SH-SY5Y (cell line): ENCODE measurements around the gene NAMPT.

ENCODE experiments used
- GATA2 ChIP-seq: IDR thresholded peaks from 2 replicates; pipeline ENCODE4 v1.6.1; 2011; ENCODE audit warnings: mild to moderate bottlenecking, low read depth, low read length
- GATA3 ChIP-seq: IDR thresholded peaks from 2 replicates; pipeline ENCODE4 v1.6.1; 2011; ENCODE audit warnings: low read depth, mild to moderate bottlenecking, low read length, moderate library complexity

Gene NAMPT

DNA sequence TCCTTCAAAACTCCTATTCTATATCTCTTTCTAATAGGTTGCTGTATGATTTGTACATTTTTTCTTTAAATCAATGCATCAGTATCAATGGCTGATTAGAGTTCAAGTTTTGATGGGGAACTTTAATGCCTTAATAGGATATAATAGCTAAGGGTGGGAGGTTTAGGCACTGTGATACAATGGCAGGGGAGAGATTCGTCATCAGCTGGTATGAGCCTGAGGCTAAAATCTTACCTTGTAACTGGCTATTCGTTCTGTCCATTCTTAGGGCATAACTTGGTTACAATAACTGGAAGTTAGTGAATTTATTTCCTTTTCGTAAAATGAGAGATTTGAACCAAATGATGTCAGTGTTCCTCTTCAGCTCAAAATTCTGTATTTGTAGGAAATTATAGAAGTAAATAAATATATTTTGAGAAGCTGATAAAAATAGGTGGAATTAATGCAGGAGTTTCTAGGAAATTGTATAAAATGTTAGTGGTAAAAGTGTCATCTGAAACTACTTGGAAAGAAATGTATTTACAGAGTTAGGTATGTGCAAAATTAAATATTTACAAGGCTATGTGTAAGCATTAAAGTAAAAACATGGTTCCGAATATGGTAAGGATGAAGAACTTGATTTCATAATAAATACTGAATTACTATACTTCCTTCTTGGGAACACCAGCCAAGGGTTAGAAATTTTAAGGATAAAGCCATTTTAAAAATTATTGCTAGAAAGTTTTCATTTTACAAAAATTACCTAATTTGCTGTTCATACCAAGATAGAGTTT lies 27.5 kb upstream of the NAMPT start:
- TF ChIP-seq GATA2 (no peak), GATA3 (no peak)

DNA sequence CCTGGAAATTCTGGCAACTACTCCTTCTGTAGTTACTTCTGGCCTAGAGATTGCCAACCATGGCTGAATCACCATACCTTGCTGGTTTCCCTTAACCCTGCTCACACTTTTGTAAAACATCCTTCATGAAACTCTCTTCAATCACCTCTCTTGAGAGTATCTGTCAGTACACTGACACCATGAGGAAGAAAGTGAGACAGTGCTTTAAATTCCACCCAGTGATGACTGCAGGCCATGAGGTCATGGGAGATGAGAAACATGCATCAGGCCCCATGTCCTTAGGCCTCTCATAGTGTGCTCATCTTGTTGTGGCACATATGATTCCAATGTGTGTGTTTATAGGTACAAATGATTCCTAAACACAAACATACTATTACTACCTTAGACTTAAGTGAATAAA lies 24.6 kb upstream of the NAMPT start:
- TF ChIP-seq GATA2 = no peak
- no peak for TF ChIP-seq GATA3

DNA sequence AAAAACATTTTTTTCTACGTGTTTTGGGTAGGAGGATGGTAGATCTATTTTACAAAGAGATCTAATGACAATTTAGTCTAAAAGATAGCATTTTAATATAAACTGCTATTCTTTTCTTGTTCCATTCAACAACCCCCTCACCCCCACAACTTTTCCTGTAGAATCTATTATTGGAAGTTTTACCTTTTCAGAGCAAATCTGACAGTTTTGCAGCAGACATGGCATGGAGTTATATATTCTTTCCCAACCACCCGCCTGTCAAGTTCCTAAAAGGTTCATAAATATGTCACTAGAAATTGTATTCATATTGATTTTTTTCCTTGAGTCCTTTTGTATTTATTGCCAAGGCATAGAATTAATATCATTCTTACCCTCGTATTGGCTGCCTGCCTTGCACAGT lies 21.5 kb upstream of the NAMPT start:
- TF ChIP-seq GATA3 = no peak
- TF ChIP-seq GATA2 = no peak

DNA sequence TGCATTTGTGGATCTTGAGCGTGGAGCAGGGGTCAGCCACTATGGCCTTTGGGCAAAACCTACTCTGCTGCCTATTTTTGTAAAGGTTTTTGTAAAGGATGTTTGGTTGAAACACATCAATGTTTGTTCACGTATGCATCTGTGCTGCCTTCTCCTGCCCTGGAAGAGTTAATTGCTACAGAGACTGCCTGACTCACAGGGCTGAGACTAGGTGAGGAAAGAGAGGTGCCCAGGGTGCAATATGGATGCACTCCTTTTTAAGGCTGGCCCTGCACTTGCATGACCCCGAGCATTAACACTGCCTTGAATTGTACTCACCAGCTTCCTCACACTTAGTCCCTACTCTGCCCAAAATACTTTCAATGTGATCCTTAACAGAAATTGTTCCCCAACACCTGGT lies 20.9 kb upstream of the NAMPT start:
- no peak for TF ChIP-seq GATA2
- no peak for TF ChIP-seq GATA3

DNA sequence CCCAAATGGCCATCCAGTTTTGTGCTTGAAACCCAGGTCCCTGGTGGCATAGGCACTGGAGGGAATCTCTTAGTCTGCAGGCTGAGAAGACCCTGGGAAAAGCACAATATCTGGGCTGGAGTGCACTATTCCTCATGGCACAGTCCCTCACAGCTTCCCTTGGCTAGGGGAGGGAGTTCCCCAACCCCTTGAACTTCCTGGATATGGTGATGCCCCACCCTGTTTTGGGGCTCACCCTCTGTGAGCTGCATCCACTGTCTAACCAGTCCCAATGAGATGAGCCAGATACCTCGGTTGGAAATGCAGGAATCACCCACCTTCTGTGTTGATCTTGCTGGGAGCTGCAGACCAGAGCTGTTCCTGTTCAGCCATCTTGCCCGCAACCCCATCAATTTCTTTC lies 19.8 kb upstream of the NAMPT start:
- TF ChIP-seq GATA2 (no peak), GATA3 (no peak)

DNA sequence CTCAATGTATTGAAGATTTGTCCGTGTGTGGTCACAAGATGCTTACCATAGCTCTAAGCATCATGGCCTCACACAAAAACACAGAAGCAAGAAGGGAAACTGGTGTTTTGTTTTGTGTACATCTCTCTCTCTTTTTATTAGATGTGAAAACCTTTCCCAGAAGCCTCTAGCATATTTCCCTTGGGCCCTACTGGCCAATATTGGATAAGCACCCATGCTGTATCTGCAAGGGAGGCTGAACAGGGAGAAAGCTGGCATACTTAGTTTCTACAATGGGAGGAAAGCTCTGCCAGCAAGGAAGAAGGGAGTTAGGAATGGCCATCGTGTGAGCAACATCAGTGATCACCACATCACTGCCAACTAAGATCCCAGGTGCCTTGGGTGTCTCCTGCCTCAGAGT lies 9.6 kb upstream of the NAMPT start:
- no peak for TF ChIP-seq GATA2
- TF ChIP-seq GATA3 = no peak

DNA sequence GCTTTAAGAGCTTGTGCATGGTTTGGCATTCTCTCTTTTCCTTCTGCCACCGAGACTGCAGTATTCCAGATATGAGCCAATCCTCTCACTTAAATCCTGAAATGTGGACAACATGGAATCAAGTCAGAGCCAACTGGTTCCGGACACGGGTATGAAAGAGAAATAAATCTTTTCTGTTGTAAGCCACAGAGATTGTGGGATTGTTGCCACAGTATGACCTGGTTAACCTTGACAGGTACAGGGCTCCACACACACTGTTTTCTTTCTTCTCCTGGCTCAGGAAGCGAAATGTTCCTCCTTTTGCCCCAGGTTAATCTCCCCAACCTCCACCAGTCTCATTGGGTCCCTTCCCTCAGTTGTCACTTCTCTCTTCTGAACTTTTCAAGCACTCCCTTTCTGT lies 6.5 kb upstream of the NAMPT start:
- TF ChIP-seq GATA2 (no peak), GATA3 (no peak)

DNA sequence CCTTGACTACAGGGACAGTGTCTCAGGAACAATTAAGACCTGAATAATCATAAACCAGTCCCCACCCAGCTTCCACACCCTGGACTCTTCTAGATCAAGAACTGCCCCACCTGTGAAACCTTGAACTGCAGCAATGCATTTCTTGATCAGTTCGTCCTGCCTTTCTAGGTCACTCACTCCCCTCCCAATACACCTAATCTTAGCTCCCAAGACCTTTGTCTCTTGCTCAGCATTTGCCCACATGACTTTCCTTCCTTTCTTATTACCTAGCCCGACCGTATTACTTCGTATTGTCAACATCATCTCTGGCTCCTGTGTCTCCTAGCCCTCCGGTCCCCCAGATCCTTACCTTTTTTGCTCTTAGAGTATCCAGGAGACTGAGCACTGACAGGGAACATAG lies 5.5 kb upstream of the NAMPT start:
- no peak for TF ChIP-seq GATA2
- no peak for TF ChIP-seq GATA3

DNA sequence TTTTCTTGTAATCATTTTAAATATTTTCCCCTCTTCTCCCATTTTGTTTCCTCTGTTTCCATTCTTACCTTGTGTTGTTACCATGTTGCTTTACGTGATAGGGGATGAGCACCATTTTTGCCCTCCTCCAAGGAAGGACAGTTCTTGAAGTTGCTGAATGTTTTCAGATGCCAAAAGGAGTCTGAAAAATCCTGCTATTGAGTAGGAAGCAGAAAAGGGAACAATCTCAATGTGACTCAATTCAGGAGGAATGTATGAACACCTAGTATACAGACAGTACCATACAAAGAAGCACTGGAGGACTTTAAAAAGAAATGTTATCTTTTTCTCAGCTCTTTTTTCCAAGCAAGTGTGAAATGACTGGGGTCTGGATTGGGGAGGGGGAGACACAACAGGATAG lies 5.1 kb upstream of the NAMPT start:
- TF ChIP-seq GATA2 = no peak
- TF ChIP-seq GATA3 = no peak

DNA sequence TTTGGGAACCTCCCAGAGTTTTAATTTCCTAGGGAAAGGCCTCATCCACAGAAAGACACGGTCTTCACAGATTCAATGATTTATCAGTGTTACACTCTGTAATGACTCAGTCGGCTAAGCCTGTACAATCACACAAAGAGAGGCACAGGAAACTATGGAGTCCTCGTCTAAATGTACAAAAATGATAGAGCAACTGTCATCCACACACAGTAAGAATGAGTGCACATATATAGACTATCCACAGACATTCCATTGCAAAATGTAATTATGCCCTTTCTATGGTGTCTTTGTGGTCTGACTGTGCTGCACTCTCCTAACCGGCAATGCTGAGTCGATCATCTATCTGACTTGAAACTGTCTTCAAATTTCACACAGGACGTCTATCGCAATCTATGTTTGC lies 3.5 kb upstream of the NAMPT start:
- TF ChIP-seq GATA3 (no peak), GATA2 (no peak)

DNA sequence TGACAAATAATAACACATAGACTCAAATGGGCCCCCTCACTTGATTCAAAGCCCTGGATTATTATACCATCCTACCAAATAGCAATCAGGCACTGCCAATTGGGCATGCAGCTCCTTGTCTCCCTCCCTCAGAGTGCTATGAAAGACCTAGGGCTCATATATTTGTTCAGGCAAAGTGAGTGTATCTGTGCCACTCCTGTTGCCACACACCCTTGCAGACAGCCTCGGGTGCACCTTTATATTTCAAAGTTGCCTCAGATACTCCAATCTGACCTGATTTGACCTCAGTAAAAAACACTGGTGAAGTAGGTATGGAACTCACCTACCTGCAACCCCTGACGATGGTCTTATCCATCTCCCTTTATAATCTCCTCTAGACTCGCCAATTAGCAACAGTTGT lies 3.0 kb upstream of the NAMPT start:
- no peak for TF ChIP-seq GATA2
- TF ChIP-seq GATA3 = no peak

DNA sequence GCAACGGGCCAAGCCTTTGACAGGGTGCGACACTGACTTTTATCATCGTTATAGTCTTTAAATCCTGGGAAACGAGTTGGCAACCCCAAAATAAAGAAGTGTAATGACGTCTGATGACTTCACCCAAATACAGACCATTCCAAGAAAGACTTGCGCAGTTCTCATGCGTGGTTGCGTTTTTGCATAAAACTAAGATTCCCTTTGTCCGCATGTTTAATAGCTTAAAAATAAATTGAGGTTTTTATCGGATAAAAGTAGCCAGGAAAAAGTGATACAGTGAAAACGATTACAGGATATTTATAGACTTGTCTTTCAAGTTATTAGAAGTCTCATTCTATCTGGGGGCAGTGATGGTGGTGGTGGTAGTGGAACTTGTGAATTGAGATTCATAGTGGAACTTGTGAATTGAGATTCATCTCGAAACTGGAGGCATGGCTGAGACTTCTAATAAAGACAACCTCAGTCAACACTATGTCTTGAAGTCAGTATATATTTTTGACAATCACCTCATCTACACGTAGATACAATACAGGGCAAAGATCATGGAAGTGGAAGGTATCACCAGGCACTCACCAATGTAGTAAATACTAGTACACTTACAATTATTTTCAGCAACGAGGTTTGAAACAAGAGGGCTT lies 1.2 kb upstream of the NAMPT start:
- TF ChIP-seq GATA3 (no peak), GATA2 (no peak)

DNA sequence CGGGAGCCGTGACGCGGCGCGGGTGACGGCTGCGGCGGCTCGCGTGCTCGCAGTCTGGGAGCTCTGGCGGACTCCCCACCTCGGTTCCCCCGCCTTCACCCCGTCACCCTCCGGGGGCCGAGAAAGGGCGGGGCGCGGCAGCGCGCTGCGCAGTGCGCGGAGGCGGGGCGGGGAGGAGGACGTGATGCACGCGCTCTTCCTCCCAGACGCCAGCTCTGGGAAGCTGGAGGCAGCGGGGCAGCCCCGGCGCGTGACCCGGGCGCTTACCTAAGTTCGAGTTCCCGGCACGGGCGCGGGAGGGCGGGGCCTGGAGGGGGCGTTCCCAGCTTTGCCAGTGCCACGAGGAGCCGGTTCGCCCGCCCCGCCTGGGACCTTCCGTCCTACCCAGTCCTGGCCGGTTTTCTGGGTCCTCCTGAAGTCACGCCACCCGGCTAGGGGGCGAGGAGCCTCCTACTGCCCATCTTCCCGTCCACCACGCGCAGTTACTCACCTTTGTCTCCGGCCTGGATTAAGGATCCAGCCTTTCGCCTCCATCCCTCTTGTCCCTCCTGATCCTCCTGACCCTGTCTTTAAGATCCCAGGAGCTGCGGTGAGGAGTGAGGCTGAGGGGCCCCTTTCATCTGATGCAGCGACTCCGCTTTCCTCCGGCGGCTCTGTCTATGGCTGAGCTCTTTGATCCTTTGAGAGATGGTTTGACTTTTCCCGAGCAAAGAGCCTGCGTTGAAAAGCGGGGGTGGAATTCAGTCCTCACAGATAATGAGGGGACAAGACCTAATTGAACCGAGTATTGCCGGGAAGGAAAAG lies 470 bp upstream of the NAMPT start:
- TF ChIP-seq GATA2 (peak; percentile 20; the same call in 1 of the 2 replicates), GATA3 (no peak)

DNA sequence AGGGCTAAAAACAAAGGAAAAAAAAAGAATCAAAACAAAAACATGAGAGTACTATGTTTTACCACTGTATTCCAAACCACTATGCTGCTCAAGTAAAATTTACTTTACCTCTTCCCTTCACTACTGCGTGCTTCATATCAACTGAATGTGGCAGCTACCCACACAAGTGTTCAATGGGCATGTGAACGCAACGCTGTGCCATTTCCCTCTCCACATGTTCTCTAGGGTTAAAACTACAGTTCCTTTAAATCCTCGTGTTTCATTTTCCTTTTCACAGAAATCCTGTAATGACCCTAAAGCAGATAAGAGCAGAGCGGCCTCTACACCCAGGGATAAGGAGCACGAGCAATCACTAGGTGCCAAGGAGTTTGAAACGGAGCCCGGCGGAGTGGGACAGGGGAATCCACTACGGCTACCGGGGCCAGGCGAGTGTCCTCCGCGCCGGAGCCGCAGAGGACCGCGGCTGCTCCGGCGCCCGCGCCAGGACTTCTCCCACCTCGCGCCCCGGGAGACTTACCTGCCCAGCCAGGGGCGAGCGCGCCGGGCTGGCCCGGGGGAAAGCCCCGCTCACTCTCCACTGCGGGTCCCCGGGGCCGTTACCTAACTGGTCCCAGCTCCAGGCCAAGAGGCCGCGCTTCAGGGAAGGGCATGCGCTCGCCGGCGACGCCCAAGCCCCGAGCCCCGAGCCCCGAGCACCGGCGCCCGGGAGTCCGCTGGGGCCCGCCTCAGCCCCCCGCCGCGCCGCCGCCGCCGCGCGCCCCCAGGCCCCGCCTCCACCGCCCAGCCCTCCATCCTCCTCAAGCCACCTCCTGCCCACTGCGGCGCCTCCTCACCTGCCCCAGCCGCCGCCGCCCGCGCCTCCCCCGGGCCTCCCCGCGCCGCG lies 711 bp downstream of the NAMPT start:
- TF ChIP-seq GATA2 = no peak
- TF ChIP-seq GATA3 = no peak

DNA sequence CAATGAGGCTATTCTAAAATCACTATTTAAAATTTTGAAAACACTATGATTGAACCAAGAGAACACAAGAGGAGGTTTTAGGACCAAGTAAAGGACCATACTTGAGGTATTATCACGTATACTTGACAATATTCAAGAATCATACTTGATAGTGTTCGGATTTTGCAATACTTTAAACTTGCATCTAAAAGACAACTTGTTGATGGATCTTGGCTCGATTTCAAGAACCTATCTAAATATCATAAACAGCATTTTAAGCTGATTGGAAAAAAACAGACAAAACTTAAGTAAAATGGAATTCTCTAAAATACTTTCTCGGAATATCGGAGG lies 1.3 kb downstream of the NAMPT start:
- TF ChIP-seq GATA3 (no peak), GATA2 (no peak)
